ENCODE data around the gene PDGFB.

DNA sequence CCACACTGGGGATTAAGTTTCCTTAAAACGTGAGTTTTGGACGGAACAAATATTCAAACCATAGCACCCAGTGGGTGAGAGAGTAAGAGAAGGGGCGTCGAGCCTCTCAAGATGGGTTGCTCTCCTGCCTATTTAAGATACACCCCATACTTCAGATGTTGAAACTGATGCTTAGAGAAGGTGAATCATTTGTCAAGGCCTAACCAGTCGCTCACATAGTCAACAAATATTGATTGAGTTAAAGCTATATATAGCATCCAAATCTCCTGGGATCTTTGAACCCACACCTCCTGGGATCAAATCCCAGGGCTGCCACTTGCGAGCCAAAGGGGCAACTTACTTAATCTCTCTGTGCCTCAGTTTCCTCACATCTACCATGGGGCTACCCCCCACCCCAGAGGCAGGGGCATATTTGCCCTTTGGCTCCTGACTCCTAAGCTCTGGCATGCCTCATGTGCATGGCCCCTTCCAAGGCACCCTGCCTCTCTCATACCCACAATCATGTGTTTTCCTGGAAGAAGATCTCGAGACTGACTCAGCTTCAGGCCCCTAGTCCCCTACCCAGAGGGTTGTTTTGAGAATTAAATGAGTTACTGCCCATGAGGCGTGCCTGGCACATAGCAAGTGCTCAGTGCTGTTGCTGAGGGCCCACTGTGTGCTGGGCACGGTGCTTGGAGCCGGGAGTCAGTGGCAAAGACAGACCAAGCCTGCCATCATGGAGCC lies 19.0 kb upstream of the PDGFB start:
- TF ChIP-seq, protein P1, sequence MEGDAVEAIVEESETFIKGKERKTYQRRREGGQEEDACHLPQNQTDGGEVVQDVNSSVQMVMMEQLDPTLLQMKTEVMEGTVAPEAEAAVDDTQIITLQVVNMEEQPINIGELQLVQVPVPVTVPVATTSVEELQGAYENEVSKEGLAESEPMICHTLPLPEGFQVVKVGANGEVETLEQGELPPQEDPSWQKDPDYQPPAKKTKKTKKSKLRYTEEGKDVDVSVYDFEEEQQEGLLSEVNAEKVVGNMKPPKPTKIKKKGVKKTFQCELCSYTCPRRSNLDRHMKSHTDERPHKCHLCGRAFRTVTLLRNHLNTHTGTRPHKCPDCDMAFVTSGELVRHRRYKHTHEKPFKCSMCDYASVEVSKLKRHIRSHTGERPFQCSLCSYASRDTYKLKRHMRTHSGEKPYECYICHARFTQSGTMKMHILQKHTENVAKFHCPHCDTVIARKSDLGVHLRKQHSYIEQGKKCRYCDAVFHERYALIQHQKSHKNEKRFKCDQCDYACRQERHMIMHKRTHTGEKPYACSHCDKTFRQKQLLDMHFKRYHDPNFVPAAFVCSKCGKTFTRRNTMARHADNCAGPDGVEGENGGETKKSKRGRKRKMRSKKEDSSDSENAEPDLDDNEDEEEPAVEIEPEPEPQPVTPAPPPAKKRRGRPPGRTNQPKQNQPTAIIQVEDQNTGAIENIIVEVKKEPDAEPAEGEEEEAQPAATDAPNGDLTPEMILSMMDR (IDR thresholded peaks at IDR 0.05): no peak
- TF ChIP-seq POLR2AphosphoS5 (IDR thresholded peaks at IDR 0.05) (no peak), POLR2A (IDR thresholded peaks at IDR 0.05) (no peak)

Measured in upper lobe of left lung (tissue), 4 donors.